CD4-positive, alpha-beta T cell treated with Interleukin-6 at 100 ng/mL for 8 hours (primary cell): Measurements from ENCODE around the gene COL4A1.

Source experiments
- DNase-seq: peaks from one replicate; pipeline ENCODE4 v3.0.0-alpha.2; 2020; ENCODE audit warnings: mixed read lengths, low spot score

COL4A1 gene

DNA sequence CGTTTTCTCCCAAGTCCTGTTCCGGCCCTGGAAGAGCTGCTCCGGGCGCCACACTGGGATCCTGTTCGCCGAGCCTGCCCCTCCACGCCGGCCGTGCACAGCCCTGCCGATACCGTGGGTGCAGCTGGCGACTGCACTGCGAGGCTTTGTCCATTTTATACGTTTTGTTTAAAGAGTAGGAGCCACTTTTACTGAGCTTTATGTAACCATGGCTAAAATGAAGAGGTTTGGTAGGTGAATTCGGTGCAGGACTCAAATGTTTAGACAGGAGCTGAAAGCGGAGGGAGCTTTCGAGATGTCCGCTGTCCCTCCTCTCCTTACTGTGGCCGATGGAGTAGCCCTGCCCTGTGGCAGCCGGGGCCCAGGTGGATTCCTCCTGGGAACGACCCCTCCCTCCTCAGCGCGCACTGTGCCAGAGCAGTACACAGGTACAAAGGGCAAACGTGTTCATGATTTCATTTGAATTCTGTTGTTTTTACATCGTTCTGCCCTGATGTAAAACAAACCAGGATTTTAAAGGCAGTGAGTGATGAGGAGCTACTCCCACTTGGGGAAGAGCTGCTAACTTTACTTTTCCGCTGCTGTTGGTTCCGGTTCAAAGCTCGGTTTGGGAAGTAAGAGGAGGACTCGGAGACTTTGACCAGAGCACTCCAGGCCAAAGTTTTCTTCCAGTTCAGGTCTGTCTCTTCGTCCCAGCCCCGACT lies 1.9 kb upstream of the COL4A1 start:
- DNase-seq = no peak

DNA sequence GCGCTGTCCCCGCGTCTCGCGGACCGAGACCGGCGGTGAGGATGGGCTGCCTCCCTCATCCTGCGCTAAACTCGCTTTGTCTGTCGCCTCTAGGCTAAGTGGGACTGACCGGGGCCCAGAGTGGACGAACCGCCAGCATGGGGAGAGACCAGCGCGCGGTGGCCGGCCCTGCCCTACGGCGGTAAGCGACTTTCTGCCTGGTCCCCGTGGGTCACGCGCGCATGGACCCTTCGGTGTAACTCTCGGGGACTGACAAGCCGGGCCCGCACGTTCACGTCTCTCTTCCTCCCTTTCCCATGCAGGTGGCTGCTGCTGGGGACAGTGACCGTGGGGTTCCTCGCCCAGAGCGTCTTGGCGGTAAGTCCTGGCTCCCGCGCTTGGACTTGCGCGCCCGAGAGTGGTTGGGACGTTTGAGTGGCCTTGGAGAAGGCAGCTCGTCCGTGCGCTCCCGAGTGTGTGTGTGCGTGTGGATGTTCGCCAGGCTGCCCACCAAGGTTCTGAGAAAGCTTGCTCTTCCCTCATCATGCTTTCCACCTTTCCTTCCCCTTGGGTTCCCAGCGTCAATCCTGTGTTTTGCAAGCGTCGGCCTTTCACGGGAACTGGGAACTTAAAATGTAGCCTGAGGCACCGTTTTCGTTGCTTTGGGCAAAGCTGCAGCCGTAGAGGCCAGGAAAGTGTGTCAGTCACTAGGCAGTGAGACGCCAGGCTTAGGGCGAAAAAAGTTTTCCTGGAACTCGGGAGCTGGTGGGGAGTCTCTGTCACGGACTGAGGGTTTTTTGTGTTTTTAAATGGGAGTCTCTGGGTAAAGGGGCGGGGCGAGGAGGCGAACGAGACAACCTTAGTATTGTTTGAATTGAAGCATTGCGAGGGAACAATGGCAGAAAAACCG lies 1.1 kb upstream of the COL4A1 start:
- DNase-seq = no peak

DNA sequence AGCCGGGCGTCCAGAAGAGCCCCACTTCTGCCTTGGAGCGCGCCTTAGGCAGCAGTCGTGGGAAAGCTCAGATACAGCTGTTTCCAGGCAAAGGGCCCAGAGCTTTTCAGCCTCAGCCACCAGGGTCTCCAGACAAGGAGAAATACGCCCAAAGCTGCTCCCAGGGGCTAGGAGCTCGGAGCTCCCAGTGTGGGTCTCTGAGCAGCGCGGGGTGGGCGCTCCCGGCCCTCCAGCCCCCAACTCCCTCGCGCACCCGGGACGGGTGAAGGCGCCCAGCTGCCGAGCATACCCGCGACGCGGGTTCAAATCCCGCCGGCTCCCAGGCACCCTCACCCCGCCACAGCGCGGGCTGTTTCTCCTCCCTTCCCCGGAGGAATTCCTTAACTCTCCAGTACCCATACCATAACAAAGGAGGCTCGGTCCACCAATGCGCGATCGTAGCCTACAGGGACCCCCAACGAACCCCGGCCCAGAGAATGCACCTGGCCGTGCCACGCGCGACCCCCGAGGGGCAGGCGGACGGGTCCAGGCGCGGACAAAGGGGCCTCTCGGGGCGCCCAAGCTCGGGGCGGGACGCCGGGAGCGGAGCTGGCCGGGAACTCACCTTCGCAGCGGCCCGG lies 507 bp downstream of the COL4A1 start:
- no peak for DNase-seq

DNA sequence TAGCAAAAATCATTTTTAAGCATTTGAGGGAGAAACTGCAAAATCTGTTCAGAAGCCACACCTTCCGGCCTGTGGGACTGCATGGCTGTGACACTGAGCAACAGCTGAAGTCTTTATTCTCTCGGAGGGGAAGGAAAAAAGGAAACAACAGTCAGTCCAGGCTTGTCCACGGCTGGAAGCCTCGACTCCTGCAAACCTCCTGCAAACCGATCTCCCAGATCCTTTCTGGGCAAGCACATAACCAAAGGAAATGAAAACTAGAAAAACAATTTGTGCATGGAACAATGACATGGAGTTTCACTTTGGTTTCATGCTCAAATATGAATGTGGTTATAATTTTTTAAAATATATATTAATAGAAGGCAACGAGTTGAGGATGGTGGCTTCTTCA lies 1.0 kb downstream of the COL4A1 start:
- no peak for DNase-seq

DNA sequence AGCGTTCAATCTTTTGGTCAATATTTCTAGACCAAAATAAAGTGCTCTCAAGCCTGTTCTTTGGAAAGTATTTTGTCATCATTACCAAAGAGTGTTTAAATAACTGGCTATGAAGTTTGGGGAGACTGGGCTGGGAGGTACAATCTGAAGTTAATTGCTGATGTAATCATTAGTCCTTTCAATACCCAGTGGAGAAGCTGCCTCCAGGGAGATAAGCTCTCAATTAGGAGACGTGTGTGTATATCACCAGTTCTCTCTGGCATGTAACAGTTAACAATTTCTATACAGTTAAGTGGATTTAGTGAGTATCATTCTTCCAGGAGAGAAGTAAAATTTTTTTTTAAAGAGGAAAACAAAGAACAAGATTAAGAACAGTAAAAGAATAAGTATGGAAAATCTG lies 1.4 kb downstream of the COL4A1 start:
- no peak for DNase-seq

DNA sequence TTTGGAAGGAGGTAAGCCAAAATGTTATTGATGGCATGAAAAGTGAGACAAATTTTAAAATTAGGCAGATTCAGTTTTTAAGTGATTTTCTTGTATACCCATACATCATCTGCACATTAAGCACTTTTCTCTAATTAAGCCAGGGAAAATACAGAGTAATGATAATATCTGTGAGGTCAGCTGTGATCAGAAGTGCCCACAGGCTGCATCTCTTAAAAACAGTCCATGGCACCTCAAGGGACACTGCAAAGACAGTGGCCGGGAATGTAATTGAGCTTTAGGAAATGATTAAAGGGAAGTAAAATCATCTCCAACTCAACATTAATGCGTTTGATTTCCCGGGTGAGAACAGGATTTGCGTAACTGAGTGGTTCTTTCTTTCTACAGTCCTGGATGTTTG lies 2.0 kb downstream of the COL4A1 start:
- DNase-seq = no peak

DNA sequence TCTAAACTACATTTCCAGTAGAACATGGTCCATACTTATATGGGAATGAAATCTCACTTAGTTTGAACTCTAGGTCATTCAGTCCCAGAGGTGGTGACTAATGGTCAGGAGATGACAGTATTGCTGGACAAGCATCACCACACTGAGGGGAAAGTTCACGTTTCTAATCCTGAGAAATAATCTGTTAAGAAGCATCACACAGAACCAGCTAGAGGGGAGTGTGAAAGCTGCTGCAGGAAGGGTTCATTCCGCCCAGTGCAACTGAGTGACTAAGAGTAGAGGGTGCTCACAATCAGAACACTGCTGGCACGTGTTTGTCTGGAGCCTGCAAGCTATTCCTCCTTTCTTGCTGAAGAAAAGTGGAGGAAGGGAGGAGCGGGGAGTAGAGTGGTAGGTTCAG lies 2.7 kb downstream of the COL4A1 start:
- DNase-seq = no peak

DNA sequence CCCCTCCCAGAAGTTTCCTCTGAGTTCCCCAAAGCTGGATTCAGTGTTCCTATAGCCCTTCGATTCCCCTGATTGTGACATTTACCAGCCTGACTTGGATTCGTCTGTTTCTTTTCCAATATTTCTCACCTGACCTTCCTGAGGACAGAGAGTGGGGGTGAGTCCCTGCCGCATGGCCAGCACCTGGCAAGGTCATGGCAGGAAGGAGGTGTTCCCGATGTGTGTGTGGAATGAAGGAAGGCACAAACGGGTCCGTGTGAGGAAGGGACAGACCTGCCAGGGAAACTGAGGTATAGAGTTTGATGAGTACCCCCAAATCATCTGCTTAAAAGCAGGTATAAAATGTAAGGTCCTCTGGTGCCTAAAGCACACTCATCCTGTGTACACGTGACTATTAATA lies 3.3 kb downstream of the COL4A1 start:
- DNase-seq = no peak

DNA sequence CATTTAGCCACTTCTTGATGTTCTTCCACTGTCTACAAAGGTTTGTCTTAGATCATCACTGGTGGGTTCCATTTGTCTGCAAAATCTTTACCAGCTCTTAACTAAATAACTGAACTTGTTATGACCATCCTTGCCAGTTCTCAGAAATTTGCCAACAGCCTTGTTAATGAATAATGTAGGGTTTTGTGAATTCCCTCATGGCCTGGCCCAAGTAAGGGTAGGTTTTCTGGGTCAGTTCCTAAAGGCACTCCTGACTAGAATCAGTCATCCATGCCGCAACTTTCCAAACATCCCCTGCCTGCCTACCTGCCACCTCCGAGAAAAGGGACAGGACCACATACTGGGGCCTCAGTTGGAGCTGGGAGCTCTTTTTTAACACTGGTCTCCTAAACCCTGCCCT lies 4.0 kb downstream of the COL4A1 start:
- no peak for DNase-seq

DNA sequence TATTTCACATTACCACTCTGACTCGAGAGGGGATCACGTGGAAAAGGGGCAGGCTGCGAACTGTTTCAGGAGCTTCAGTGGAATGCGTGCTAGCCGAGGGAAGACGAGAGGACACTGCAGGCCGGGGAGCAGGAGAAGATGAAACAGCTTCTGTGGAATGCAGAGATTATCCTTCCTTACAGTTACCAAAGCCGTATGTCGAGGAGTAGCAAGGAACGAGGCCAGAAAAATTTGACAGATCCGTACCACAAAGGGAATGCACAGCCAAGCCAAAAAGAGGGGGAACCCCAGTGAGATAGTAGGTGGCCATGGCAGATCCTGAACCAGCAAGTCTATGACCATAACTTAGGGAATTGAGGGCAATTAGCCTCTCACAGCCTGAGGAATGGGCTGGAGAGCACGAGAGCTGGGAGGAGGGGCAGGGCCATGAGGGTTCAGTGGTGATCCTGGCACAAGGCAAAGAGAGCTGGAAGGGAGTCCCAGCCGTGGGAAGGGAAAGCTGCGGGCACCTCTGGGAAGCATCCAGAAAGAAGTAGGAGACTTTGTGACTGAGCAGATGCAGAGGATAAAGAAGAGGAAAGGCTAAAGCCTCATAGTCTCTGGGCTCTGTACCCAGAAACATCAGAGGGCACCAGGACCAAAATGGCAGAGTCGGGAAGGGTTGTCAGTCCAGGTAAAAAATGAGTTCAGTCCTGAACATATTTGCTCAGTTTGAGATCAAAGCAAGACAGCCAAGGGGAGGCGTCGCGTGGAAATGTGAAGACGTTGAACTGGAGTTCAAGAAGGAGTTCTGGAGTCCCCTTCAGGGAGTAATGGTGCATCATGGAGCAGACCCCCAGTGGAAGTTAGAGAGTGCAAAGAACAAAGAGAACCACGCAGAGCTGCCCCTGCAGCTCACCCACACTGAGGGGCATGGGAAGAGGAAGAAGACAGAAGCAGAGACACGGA lies 5.1 kb downstream of the COL4A1 start:
- DNase-seq = no peak

DNA sequence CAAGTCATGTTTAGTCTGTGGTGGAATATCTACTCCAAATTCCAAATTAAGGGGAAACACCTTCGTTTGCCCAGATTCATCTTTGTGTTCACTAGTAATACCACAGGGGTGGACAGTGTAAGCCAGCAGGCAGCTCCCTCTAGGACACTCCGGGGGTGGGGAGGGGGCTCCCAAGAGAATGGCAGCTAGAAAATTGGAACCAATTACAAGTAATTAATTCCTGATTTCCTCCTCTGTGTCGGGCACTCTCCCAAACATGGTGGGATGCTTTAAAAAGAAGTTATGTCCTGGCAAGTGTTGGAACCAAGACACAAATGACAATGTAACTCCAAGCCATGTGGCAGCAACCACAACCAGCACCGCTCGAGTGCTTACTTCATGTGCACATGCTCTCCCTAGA lies 5.9 kb downstream of the COL4A1 start:
- no peak for DNase-seq

DNA sequence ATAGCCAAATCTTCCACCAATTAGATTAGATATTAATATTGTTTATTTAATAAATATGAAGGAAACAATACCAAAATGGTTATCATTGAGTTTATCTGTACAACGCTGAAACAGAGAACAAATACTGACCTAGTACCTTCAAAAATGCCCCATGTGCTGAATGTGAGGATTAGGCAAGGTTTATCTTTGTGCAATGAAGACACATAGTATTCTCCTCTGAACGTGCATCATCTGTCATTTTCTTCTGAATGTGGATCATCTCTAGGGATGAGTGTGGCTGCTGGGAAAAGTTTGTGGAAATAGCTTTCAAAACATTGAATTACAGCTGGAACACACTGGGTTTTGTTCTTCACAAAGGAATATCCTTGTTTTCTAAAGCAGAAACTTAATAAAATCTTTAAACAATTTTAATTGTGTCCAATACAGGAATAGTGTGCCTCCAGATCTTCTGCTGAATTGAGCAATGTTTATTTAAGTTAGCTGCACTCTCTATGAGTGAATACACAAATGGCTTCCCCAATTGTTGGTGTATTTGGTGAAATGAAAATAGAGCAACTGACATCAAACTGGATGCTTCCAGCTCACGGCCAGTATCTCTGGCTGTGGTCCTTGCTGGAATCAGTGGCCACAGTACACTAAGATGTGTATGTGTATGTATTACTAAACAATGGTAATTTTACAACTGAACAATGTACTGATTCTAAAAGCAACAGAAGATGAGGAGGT lies 6.7 kb downstream of the COL4A1 start:
- no peak for DNase-seq

DNA sequence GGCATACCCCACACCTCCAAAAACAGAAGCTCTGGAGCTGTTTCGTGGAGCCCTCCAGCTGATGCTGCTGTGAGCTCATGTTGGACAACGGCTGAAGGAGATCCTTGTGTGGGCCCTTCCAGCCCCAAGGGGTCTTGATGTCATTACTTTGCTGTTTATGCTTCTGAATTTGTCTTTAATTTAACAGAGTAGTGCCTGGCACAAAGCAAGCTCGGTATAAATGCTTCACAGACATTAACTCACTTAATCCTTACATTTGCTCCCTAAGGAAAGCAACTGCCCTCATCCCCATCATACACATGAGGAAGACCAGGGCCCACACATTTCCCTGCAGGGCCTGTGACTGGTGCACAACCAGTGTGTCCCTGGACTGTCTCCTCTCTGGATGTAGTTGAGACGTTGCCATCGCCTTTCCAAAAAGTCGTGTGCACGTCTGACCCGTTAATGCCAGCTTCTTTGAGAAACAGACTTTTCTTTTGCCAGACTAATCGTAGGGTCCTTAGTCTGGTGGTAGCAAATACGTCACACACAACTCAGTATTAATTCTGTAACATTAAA lies 7.6 kb downstream of the COL4A1 start:
- DNase-seq = no peak

DNA sequence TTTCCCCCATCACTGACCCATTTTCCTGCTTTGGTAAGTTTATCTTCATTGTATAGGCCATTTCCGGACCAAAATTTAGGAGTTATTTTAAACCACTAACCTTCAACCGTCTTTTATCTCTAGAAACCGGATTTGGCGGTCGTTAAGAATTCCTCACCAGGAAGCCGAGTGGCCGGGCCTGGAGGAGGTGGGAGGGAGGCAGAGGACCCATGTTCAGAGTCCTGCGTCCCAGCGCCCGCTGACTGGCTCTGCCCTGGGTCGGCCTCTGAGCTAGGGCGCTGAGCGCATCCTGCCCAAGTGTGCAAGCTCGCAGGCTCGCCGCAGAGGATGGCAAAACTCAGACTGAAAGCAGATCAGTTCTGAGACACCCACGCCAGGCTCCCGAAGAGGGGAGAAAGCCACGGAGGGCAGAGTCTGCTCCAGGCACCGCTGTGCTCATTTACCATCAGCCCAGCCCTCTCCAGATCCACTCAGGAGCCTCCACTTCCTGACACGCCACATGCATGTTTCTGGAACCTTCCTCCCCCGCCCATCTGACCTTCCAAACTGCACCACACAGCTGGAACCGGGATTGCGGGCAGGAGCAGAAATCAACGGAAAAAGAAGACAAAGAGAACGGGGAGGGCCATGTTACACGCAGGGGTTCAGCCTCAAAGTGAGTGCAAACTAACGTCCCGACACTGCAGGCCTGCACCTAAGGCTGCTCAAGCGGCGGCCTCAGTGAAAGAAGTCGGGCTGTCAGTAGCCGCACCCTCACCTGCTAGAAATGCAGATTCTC lies 8.3 kb downstream of the COL4A1 start:
- no peak for DNase-seq

DNA sequence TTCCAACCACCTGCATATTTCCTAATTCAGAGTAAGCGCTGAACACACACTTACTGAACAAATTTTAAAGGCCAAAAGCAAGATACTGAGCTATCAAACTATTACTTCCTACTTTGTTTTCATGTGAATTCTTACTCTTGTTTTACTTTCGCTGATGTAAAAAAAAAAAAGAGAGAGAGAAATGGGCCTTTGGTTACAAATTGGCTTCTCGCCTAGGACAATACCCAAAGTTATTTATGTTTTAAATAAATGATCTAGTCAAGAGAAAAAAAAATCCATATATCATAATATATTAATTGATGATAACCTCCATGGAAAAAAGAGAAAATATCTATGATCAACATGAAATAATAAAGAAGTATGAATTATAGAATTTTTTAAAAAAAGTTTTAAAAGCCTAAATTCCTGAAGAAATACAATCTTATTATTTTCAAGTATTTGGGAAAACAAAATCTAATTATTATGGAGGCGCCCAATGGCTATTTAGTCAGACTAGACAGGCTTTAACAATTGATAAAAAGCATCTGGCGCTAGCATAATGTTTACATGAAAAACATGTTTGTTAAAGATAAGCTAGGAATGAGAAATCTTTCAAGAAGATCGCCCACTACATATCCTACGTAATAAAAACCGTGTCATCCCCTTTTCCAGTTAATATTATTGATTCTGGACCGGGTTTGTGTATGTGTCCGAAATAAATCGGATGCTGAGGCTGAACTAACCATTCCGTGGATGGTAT lies 9.0 kb downstream of the COL4A1 start:
- DNase-seq = no peak

DNA sequence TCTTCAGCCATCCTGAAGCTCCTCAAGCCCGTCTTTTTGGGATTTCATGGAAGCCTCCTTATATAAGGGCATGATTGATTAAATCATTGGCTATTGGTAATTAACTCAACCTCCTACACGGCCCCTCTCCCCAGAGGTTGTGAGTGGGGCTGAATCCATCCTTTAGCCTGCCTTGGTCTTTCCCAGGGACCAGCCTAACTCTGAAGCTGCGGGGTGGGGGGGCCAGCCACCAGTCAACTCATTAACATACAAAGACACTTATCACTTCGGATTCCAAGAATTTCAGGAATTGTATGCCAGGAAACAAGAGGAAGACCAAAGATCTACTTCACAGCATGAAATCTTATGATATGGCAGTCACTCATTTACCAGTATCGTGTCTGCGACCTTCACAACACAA lies 9.9 kb downstream of the COL4A1 start:
- no peak for DNase-seq

DNA sequence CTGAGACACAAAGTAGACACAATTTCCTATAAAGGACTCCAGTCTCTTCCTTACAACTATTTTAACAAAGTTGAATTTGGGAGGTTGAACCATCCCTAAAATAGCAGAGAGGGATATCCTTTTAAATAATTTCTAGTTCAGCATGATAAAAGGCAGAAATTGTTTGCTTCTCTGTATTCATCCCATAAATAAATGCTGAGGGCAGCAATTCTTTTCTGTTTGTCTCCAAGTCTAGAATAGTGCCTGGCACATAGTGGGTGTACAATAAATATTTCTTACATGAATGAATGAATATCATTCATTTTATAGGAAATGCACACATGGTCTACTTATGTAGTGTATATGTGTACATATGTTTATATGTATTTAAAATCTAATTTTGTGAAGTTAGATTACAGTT lies 12.3 kb downstream of the COL4A1 start:
- DNase-seq = no peak

DNA sequence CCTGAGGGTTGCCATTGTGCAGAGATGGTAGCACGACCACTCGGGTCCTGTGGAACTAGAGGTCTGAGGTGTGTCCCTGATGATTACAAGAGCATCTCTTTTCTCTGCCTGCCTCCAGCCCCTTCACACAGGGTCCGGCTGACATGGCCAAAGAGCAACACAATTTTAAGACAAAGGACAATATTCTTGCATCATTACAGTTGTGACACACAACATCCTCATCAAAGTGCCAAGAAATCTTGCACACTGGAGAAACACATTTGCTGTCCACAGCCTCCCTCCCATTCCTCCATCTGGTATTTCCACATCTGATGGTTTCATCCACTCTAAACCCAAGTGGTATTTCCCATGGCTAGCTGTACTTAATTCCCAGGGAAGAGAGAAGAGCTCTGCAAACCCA lies 12.8 kb downstream of the COL4A1 start:
- no peak for DNase-seq

DNA sequence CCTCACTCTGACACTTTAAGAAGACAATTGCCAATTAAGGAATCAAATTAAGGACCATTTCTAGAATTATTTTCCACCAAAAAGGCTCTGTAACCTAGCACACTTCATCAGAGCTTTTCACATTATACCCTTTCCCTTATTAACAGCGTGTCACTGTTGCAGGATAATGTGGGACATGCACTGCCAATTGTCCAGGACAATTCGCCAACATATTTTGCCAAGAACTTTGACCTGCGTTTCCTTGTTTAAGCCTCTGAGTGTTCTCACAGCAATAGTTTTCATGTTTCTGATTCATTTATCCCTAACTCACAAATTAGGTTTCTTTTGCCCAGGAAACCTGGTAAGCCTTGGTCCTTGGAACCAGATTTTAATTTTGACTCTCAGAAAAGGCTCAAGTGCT lies 13.3 kb downstream of the COL4A1 start:
- DNase-seq = no peak

DNA sequence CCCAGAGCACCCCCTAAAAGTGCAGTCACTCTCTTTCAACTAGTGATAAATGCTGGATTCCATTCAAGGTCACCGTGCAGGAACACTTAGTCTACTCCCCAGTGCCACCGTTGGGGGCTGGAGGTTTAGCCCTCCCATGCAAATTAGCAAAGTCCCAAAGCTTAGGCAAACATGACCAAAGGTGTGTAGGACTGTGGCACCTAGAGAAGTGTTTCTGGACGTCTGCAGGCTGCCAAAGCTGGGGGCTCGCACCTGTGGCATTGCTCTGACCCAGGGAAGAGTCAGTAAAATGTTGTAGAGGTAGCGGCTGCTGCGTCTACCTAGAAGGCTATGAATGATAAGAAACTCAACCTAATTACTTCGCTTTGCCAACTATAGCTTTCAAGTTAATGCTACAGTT lies 13.9 kb downstream of the COL4A1 start:
- DNase-seq = no peak
